Activated CD8-positive, alpha-beta memory T cell treated with anti-CD3 and anti-CD28 coated beads, Interleukin-2, amount 10 ng/mL, durations not matched to agents 7 days and 5 days (primary cell): Measurements from ENCODE around the gene SLC6A20. TPM values are rescaled to one million over a fixed set of nuclear protein-coding genes. Genes with fewer than 3 reads are reported as not detected.

Experiments used
- ATAC-seq: fragments of 150-1000 bp; cut with Tn5 transposase; one replicate; pipeline ENCODE4 v1.10.0; 2021; ENCODE audit warnings: moderate library complexity
- CTCF ChIA-PET: fragments of 350-600 bp; sonication (Branson Sonifier 250); formaldehyde crosslinking; loops from one replicate; lab custom pipeline; 2021; ENCODE audit warnings: antibody characterized with exemption; lab: Charles Lee
- DNase-seq: peaks from one replicate; pipeline ENCODE4 v3.0.0-alpha.2; 2020
- H3K27ac Mint-ChIP-seq: one replicate; pipeline ENCODE4 v1.8.0; 2021; ENCODE audit warnings: mild to moderate bottlenecking, mixed read lengths
- H3K27me3 Mint-ChIP-seq: one replicate; pipeline ENCODE4 v1.8.0; 2021; ENCODE audit warnings: mixed read lengths
- H3K36me3 Mint-ChIP-seq: one replicate; pipeline ENCODE4 v1.8.0; 2021; ENCODE audit warnings: mild to moderate bottlenecking, mixed read lengths
- H3K4me1 Mint-ChIP-seq: one replicate; pipeline ENCODE4 v1.8.0; 2021; ENCODE audit warnings: mixed read lengths
- H3K4me3 Mint-ChIP-seq: one replicate; pipeline ENCODE4 v1.8.0; 2021; ENCODE audit warnings: mild to moderate bottlenecking, moderate library complexity, mixed read lengths
- H3K9me3 Mint-ChIP-seq: one replicate; pipeline ENCODE4 v1.8.0; 2022; ENCODE audit warnings: low read depth, mixed read lengths
- total RNA-seq, 2 experiments: library from RNA; stranded (reverse); gene quantifications; one replicate each; pipeline ENCODE4 v1.2.3, GENCODE V29; 2021

SLC6A20 gene, protein sequence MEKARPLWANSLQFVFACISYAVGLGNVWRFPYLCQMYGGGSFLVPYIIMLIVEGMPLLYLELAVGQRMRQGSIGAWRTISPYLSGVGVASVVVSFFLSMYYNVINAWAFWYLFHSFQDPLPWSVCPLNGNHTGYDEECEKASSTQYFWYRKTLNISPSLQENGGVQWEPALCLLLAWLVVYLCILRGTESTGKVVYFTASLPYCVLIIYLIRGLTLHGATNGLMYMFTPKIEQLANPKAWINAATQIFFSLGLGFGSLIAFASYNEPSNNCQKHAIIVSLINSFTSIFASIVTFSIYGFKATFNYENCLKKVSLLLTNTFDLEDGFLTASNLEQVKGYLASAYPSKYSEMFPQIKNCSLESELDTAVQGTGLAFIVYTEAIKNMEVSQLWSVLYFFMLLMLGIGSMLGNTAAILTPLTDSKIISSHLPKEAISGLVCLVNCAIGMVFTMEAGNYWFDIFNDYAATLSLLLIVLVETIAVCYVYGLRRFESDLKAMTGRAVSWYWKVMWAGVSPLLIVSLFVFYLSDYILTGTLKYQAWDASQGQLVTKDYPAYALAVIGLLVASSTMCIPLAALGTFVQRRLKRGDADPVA
- under 1 TPM in 1 of 2 experiments, not detected in 1; 0.05 TPM for total RNA-seq

DNA sequence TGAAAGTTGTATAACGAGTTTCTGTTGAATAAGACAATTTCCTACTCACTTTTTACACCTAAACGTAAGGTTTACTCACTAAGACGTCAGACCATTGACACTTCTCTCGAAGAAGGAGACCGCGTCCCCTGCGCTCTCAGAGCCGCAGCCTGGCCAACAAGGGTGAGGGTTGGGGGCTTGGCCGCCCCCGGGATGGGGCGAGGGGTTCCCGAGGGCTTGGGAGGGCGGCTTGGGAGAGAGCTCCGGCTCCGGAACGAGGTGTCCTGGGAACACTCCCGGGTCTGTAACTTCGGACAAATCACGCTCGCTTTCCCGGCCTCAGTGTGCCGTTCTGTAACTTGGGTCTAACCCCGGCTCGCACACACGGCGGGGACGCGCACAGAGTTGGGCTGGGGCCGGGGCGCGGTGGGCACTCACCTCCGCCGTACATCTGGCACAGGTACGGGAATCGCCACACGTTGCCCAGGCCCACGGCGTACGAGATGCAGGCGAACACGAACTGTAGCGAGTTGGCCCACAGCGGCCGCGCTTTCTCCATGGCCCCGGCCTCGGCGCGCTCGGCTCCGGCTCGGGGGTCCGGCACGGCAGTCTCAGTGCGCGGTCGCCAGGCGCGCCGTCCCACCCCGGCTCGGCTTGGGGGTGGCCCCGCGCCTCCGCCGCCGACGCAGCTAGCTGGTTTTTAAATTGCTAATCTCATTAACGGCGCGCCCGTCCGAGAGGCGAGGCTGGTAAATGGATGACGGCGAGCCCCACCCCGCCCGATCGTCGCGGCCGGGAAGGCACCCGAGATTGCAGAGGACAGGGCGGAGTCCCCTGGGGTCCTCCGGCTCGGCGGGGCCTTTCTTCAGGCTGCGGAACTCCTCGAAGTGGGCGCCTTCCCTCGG is at the start of gene SLC6A20:
Gene SLC6A20 (minus strand): TSS at position 655 of the 884 bp plus-strand sequence. CDS start 117 bp downstream, at position 538.
- CTCF ChIA-PET: no interaction called here
- DNase-seq: peak; percentile 40
- peak within 1 kb of the TSS; percentile 55 for H3K4me3 Mint-ChIP-seq
- H3K4me1 Mint-ChIP-seq: peaks cover 7% of the 10 kb centered on the region
- no peaks in the 10 kb centered on the region for H3K36me3 Mint-ChIP-seq
- H3K27ac Mint-ChIP-seq: no peak within 1 kb of the TSS
- H3K9me3 Mint-ChIP-seq: no peaks in the 10 kb centered on the region
- ATAC-seq: peak; percentile 63
- H3K27me3 Mint-ChIP-seq: peaks cover 72% of the 10 kb centered on the region

DNA sequence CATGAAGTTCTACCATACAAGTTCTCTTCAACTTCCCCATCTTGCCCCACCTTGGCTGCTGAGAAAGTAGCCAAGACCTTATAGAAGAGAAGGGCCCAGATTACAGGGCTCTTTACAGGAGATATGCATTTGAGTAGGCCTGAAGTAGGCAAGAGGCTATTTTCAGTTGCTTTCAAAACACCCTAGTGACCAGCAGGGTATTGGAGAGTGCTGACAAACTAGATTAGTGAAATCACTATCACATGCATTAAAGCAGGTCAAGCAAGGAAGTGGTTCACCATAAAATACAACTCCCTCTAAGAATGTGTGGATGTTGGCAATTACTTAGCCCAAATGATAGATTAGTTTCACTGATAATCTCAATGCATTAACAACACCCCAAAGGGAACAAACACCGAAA is 48.3 kb upstream of the SLC6A20 start:
- Mint-ChIP-seq H3K9me3 (no peaks in the 10 kb centered on the region), H3K4me1 (peaks cover 30% of the 10 kb centered on the region), H3K27ac (peak overlapping the region; percentile 11), H3K4me3 (no peak overlapping the region), H3K27me3 (peaks cover 42% of the 10 kb centered on the region), H3K36me3 (no peaks in the 10 kb centered on the region)
- CTCF ChIA-PET: interaction anchor here (1.4 to 2.4 kb wide), 2 partner anchors 10 to 77 kb away, joined by 3 to 5 read pairs; no protein-coding TSS in a partner anchor
- DNase-seq (no peak), ATAC-seq (no peak)

DNA sequence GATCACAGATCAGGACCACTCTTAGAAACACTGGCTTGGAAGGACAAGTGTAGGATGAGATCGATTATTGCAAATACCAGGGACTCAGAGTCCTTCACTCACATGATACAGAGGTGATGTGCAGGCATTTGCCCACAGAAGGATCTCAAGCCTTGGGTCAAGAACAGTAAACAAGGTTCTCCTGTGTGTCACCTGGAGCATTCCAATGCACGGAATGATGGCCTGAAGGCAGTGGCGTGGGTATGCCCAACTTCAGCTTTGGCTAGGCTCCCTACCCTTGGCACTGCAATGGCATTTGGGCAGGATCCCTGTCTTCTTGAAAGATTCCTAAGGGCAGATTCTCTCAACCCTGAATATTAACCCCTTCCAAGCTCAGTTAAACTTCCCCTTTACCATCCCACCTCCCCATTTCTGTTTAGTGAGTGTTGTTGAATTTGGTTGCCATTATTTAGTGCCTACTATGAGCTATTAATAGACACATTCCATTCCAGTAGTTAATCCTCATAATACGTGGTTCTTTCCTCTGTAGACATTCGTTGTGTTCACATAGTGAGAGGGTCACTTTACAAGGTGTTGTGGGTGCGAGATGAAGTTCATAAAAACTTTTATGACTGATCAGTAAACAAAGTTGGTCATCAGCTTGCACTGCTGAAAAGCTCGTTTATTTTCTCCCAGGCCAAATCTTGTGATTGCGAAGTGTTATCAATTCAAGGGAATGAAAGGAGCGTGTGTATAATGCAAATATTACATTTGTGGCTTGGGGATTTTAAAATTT is 46.7 kb upstream of the SLC6A20 start:
- Mint-ChIP-seq H3K27me3 (peaks cover 31% of the 10 kb centered on the region), H3K27ac (no peak overlapping the region), H3K4me1 (peaks cover 30% of the 10 kb centered on the region), H3K4me3 (peak overlapping the region; percentile 84), H3K36me3 (no peaks in the 10 kb centered on the region), H3K9me3 (no peaks in the 10 kb centered on the region)
- DNase-seq (no peak), ATAC-seq (no peak)
- CTCF ChIA-PET: interaction anchor here (1.1 to 2.4 kb wide), 9 partner anchors 8 to 80 kb away, joined by 3 to 6 read pairs (median 4); no protein-coding TSS in a partner anchor

DNA sequence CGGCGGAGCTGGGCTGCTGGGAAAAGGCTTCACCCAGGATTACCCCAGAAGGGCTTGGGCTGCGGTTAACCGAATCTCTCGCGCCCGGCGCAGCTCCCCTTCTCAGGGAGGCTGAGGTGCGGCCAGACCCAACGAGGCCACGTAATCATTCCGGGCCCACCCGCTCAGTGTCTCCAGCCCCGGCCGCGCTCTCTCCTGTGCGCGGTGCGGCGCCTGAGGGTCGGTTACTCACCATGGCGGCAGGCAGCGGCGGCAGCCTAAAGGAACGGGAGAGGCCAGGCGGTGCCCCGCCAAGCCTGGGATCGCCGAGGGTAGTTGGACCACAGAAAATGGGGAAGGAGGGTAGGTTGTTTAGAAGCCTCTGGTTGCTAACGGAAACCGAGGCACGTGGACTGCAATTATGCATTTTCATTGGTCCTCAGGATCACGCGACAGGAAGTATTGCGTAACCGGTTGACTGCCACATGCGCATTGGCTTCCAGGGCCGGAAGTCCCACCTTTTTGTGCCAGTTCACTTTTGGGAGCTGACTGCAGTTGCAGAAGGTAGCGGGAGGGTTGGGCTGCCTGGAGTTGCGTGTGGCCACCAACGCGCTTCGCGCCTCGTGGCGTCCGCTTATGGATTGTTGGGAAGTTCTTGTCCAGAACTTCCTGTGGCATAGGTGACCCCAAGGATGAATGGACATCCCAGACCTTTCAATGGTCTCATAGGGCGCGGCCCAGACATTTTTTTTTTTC is 45.6 kb upstream of the SLC6A20 start, which contains the start of gene LZTFL1:
Gene LZTFL1 (minus strand): TSS at position 363 of the 735 bp plus-strand sequence. CDS start 128 bp downstream, at position 235.
- ATAC-seq (peak; percentile 82), DNase-seq (peak; percentile 96)
- H3K4me3 Mint-ChIP-seq: peak within 1 kb of the TSS; percentile 84
- H3K27ac Mint-ChIP-seq: peak within 1 kb of the TSS; percentile 80
- peaks cover 30% of the 10 kb centered on the region for H3K4me1 Mint-ChIP-seq
- H3K36me3 Mint-ChIP-seq: no peaks in the 10 kb centered on the region
- peaks cover 20% of the 10 kb centered on the region for H3K27me3 Mint-ChIP-seq
- CTCF ChIA-PET: interaction anchor here (0.6 to 2.6 kb wide), 12 partner anchors 9 to 716 kb away, joined by 3 to 10 read pairs (median 4); no protein-coding TSS in a partner anchor
- H3K9me3 Mint-ChIP-seq: no peaks in the 10 kb centered on the region

DNA sequence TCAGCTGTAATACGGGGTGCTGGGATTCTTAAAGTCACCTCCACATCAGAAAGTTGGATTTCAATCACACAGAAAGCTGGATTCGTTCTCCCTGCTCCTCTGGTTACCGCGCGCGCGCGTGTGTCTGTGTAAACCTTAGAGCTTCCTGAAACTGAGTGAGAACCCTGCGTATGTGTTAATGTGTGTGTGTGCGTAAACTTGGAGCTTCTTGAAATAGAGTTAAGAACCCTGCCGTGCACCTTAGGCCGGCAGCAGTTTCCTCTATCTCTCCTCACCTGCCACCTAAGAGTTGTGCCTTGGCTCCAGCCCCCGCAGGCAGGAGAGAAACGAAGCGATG is 45.1 kb upstream of the SLC6A20 start:
- Mint-ChIP-seq H3K4me3 (peak overlapping the region; percentile 84), H3K4me1 (peaks cover 30% of the 10 kb centered on the region), H3K36me3 (peaks cover 1% of the 10 kb centered on the region), H3K27ac (peak overlapping the region; percentile 80), H3K9me3 (no peaks in the 10 kb centered on the region), H3K27me3 (peaks cover 15% of the 10 kb centered on the region)
- no peak for DNase-seq
- CTCF ChIA-PET: interaction anchor here (0.6 to 2.6 kb wide), 8 partner anchors 11 to 716 kb away, joined by 3 to 10 read pairs (median 4); no protein-coding TSS in a partner anchor
- peak; percentile 59 for ATAC-seq

DNA sequence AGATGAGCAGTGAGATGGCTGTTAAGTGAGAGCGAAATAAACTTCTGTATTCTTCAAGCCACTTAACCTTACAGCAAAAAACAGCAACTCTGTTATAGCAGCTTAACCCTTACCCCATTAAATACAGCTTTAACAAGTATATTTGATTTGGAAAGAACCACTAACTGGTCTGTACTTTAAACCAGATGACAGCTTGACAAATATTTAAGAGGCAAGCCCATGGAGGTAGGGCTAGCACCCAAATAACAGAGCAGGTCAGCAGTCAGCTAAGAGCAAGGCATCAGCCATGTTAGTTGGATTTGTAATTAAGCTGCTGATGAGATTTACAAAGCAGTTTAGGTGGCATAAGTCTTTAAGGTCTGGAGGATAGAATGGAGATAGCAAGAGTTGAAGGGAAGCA is 42.1 kb upstream of the SLC6A20 start:
- no peaks in the 10 kb centered on the region for H3K9me3 Mint-ChIP-seq
- no peak for ATAC-seq
- H3K4me1 Mint-ChIP-seq: peaks cover 16% of the 10 kb centered on the region
- no peak overlapping the region for H3K27ac Mint-ChIP-seq
- DNase-seq: no peak
- H3K4me3 Mint-ChIP-seq: no peak overlapping the region
- H3K27me3 Mint-ChIP-seq: peaks cover 9% of the 10 kb centered on the region
- peaks cover 1% of the 10 kb centered on the region for H3K36me3 Mint-ChIP-seq
- CTCF ChIA-PET: no interaction called here

DNA sequence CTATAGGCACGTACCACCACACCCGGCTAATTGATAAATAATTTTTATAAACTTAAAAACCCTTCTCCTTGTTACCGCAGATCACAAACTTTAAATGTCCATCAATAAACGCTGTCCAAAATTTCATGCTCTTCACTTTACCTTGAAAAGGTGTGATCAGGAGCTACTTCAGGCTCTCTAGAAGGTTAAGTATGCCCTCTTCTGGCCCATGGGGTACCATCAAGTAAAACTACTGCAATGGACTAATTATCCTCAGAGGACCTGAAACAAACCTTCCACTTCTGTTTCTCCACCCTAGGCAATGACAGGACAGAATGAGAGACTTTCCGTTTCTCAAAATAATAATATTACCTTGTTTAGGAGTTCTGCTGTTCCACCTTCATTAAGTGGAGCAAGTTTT is 36.4 kb upstream of the SLC6A20 start:
- Mint-ChIP-seq H3K4me1 (peaks cover 4% of the 10 kb centered on the region), H3K27ac (no peak overlapping the region), H3K36me3 (peaks cover 5% of the 10 kb centered on the region), H3K27me3 (no peaks in the 10 kb centered on the region), H3K9me3 (no peaks in the 10 kb centered on the region), H3K4me3 (no peak overlapping the region)
- no peak for ATAC-seq
- no peak for DNase-seq
- CTCF ChIA-PET: interaction anchor here (1.1 to 1.6 kb wide), 5 partner anchors 10 to 97 kb away, joined by 3 to 6 read pairs (median 6); partner anchors contain the start of gene LZTFL1

DNA sequence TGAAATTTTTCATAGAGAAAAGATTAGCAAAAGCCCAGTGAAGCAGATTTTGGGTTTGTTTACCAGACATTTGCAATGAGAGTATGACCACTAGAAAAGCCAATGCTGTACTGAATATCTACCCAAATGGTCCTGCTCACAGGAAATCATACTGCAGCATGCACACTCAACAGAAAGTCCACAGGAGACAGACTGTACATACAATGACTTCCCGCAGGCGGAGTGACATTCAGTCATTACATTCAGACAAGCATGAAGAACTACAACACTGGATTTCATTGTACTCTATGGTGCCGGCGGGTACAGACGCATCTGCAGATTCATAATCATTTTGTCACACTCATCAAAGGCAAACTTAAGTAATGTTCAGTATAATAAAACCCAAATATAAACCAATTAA is 33.8 kb upstream of the SLC6A20 start:
- Mint-ChIP-seq H3K36me3 (peaks cover 5% of the 10 kb centered on the region), H3K27ac (no peak overlapping the region), H3K4me3 (no peak overlapping the region), H3K4me1 (peaks cover 13% of the 10 kb centered on the region), H3K9me3 (no peaks in the 10 kb centered on the region), H3K27me3 (no peaks in the 10 kb centered on the region)
- DNase-seq: no peak
- CTCF ChIA-PET: interaction anchor here (0.8 to 1.6 kb wide), 3 partner anchors 23 to 99 kb away, joined by 3 to 4 read pairs (median 4); no protein-coding TSS in a partner anchor
- ATAC-seq: no peak

DNA sequence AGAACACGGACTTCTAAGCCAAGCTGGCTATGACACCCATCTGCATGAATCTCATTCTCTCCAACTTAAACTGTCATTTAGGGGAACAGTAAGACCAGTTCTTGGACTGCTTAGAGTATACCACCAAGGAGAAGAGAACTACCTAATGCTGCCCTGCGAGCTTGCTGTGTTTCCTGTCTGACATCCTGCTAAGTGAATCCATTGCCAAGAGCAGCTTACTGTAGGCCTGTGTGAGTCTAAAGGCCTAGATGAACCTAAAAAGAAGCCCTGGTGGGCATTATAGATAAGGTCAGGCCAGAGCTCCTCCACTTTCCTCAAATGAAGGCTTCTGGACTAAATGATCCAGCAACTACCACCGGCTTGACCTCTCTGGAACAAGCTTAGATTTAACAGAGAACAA is 30.6 kb upstream of the SLC6A20 start:
- Mint-ChIP-seq H3K9me3 (no peaks in the 10 kb centered on the region), H3K4me3 (no peak overlapping the region), H3K27me3 (no peaks in the 10 kb centered on the region), H3K4me1 (peaks cover 13% of the 10 kb centered on the region), H3K27ac (no peak overlapping the region), H3K36me3 (peaks cover 5% of the 10 kb centered on the region)
- DNase-seq: no peak
- CTCF ChIA-PET: interaction anchor here (0.7 to 1.7 kb wide), 5 partner anchors 9 to 252 kb away, joined by 3 to 4 read pairs (median 4); no protein-coding TSS in a partner anchor
- peak; percentile 30 for ATAC-seq

DNA sequence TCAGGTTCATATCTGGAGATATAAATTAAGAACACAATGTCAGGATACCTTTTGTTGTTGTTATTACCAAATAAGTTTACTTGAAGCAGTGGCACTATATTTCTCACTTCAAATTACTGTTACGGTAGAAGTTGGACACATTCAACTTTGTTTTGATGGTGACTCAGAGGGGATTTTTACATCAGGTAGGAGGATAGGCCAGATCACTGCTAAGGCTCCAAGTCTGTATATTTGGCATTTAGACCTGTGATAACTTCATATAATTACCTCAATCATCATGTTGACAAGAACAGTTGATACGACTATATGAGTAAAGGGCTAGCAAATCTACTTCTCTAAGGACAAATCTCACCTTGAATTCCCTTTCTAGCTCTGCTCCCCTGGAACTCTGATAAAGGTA is 30.0 kb upstream of the SLC6A20 start:
- ATAC-seq: no peak
- Mint-ChIP-seq H3K36me3 (peaks cover 5% of the 10 kb centered on the region), H3K4me3 (no peak overlapping the region), H3K27me3 (no peaks in the 10 kb centered on the region), H3K4me1 (peaks cover 10% of the 10 kb centered on the region), H3K27ac (no peak overlapping the region), H3K9me3 (no peaks in the 10 kb centered on the region)
- DNase-seq: no peak
- CTCF ChIA-PET: interaction anchor here (1.2 to 1.7 kb wide), 3 partner anchors 17 to 253 kb away, joined by 4 read pairs; no protein-coding TSS in a partner anchor

DNA sequence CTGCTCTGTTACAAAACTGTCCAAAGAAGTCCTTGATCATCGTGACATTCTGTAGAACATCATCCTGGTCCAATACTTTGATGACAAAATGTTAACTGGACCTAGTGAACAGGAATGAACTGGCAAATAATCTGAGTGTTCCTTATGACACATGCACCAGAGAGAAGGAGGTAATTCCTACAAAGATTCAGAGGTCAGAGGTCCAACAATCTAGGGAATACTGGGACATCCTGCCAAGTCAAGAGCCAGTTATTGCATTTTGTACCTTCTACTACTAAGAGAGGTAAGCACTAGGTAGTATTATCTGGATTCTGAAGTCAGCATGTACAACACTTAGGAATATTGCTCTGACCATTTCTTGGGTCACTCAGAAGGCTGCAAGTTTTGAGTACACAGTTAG is 24.8 kb upstream of the SLC6A20 start:
- Mint-ChIP-seq H3K4me3 (no peak overlapping the region), H3K36me3 (peaks cover 3% of the 10 kb centered on the region), H3K4me1 (peaks cover 5% of the 10 kb centered on the region), H3K27me3 (no peaks in the 10 kb centered on the region), H3K9me3 (no peaks in the 10 kb centered on the region), H3K27ac (no peak overlapping the region)
- CTCF ChIA-PET: no interaction called here
- DNase-seq: no peak
- no peak for ATAC-seq
